GM21723 (cell line): ENCODE data around the gene MTSS2.

ENCODE experiments used
- ATAC-seq: cut with Tn5 transposase; IDR thresholded peaks from one replicate; pipeline ENCODE4 v1.9.1; 2021; ENCODE audit warnings: mild to moderate bottlenecking, moderate library complexity; ENCODE audit not compliant: unreplicated experiment

MTSS2 gene

GRCh38 chr16:70687671-70688245 is 1.9 kb upstream of the MTSS2 start:
- ATAC-seq: no peak

- no peak for ATAC-seq
Observed at GRCh38 chr16:70687102-70687511, 1.3 kb upstream of the MTSS2 start.

DNA sequence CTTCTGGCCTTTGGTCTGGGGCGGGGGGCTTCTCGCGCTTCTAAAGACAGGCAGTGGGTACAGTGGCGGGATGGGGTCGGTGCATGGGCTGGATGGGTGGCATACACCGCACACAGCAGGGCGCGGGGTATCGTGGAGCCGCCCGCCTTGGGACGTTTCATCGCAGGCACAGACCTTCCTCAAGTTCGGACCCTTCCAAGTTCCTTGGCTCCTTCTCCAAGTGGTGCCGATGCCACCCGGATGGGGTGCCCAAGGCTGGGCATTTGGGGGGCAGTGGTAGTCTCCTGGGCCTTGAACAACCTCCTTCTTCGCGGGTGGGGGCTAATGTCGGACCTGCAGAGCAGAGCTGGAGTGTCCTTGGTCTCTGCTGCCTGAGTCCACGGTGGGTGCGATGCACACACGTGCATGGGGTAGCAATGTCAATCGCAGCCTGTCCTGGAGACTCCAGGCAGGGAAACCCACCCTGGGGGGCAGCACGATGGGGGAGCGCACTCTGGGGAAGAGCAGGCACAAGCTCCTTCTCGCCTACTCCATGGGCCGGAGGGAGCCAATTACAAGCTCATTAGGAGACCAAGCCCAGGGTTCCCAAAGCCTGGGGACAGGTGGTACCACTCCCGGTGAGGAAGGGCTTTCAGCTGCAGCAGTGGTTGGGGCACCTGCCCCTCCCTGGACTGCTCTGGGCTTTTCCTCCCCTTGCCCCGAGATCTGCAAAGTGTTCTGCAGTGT is 686 bp upstream of the MTSS2 start:
- ATAC-seq: no peak

GRCh38 chr16:70685061-70685937 is 554 bp downstream of the MTSS2 start:
- ATAC-seq: no peak

DNA sequence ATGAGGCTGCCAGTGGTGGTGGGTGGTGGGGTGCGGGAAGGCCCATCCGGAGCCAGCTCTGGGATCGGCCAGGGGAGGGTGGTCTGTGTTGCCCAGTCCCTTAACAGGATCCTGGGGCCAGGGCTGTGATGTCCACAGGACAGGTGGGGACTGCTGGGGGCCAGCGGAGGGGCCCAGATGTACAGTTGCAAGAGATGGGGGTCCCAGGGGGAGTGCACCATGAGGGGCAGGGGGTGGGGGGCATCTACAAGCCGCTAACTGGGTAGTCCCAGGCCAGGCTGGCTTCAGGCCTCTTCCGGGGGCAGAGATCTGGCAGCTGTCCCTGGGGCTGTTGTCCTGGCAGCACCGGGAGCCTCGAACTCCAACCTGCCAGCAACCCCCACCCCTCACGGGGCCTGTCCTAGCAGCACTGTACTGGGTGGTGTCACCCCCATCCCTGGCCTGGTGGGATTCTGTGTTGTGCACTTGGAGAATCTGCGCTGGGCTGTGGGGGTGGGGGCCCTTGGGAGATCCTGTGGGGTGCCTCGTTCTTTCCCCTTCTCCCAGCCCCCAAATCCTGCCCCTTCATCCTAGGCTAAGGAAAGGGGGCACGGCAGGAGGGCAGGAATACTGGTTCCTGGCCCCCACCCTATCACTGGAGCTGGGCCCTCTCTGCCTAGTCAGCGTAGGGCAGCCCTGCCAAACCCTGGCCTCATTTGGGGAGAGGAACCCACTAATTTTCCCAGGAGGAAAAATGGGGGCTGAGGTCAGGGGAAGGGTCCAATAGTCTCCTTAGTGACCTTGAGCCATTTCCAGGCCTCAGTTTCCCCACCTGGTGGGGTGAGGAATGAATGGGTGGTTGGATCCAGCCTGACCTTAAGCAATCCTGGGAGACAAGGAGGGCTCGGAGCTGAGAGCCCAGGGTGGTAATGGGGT is 1.4 kb downstream of the MTSS2 start:
- no peak for ATAC-seq

DNA sequence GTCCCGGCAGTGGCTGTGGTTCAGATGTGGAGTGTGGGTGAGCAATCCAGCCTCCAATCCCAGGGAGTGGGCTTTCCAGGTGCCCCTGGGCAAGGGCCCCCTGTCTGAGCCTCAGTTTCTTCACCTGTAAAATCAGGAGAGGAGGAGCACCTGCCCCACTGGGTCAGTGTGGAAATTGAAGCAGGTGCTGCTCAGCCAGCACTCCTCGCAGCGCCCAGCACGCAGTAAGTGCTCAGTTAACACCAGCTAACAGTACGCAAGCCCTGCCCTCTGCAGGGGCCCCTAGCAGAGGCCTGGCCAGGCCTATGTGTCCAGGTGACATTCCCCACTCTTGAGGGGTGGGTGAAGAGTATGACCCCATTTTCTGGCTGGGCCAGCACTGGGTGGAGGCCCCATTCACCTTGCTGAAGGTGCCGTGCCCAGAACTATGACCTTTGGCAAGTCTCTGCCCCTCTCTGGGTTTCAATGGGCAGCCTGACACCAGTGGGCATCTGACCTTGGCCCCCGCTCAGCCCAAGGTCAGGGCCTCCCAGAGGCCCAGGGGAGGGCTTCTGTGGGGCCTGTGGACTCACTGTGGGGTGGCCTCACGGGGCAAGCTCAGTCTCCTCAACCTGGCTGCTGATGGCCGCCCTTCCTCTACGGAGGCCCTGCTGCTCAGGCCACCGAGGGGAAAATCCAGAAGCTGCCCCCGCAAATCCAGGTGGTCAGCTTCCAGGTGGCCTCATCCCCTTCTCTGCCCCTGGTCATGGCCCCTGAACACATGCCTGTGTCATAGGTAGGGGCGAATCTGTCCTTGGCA is 2.5 kb downstream of the MTSS2 start:
- ATAC-seq: no peak

GRCh38 chr16:70682239-70683145 is 3.4 kb downstream of the MTSS2 start:
- no peak for ATAC-seq

- no peak for ATAC-seq
Observed at GRCh38 chr16:70681382-70682238, 4.2 kb downstream of the MTSS2 start.

- no peak for ATAC-seq
Observed at GRCh38 chr16:70680495-70681381, 5.1 kb downstream of the MTSS2 start.

DNA sequence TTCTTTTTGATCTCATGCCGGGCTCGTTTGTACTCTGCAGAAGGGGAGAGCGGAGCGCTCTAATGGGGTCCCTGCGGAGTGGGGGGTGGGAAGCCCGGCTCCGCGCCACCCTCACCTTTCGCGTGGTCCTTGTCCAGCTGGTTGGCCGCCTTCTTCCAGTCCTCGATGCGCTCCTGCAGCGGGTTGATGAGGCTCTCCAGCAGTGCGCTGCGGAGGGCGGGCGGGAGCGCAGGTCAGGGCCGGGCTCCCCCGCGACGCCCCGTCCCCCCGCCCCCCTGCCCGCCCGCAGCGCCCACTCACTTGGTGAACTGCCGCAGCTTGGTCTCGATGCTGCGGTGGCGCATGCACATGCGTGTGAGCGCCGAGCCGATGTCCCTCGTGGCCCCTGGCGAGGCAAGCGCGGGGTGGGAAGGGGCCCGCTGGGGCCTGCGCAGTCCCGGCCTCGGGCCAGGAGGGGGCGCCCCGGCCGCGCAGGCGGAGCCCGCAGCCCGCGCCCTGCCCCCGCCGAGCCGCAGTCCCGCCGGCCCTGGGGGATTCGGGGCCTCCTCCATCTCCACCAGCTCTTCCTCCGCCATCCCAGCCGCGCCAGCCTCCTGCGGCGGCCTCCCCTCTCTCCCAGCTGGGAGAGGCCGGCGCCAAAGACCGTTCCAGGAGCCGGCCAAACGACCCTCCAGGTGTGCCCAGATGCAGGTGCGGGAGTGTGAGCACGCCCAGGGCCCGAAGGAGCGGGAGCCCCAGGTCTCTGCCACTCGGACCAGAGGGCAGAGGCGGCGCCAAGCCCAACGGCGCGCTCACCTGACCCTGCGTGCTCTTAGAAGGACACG is 6.0 kb downstream of the MTSS2 start:
- ATAC-seq: no peak

- no peak for ATAC-seq
Observed at GRCh38 chr16:70678898-70679670, 6.8 kb downstream of the MTSS2 start.

DNA sequence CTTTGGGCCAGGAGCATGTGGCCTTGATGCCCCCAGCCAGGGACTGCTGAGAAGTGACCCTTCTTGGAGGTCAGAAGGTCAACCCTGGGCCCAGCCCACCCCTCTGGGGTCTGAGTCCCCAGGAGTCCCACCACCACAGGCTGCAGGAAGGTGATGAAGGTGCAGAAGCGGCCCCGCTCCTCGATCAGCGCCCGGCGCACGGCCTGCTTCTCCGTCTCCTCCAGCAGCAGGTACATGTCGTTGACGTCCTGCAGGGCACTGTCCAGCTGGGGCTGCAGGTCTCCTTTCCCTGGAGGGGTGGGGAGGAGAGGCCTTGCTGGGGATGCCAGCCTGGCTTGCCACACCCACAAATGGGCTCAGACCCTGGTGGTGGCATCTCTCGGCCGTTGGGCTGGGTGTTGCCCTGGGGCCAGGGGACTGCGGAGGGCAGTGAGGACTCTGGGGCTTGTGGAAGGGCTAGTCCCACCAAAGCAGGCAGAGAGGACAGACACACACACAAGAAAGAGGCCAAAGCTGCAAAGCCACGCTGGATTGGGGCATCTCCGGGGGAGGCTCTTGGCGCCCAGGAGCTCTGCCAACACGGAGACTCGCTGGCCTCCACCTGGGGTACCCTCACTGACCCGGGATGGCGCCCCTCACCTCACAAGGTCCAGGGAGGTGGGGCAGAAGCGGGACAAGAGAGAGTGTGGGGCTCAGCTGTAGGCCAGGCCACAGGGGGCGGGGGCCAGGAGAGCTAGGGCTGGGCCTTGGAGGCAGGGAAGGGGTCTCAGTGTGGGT is 7.5 kb downstream of the MTSS2 start:
- no peak for ATAC-seq

GRCh38 chr16:70677499-70678120 is 8.2 kb downstream of the MTSS2 start:
- no peak for ATAC-seq
